ENCODE measurements around the gene GPR149. TPM values are rescaled to one million over a fixed set of nuclear protein-coding genes. Genes with fewer than 3 reads are reported as not detected.
A peak's percentile ranks its signal among the peaks of the same experiment; 100 is the strongest.

GPR149 gene
- total RNA-seq, 2 experiments from 2014 or later, result not detected

- no peak for TF ChIP-seq CTCF (IDR thresholded peaks at IDR 0.05)
- DNase-seq, result no peak
- intact Hi-C loops (cut with micrococcal nuclease), result no loop called here
- peaks cover 15% of the 10 kb centered on the region for H3K27me3 Mint-ChIP-seq
- no peak for ATAC-seq
- H3K27ac Mint-ChIP-seq, result no peak overlapping the region
- no peaks in the 10 kb centered on the region for H3K36me3 Mint-ChIP-seq (ENCODE audit: low read depth)
- H3K9me3 Mint-ChIP-seq, result no peaks in the 10 kb centered on the region
- H3K4me1 Mint-ChIP-seq (ENCODE audit: low read depth), result no peaks in the 10 kb centered on the region
- POLR2A ChIA-PET, result no interaction called here
- CTCF ChIA-PET, result no interaction called here
- no peak overlapping the region for H3K4me3 Mint-ChIP-seq
Observed at GRCh38 chr3:154422694-154423093, 7.3 kb downstream of the GPR149 start.

GRCh38 chr3:154421083-154421482 lies 8.9 kb downstream of the GPR149 start:
- H3K9me3 Mint-ChIP-seq, result peaks cover 2% of the 10 kb centered on the region
- DNase-seq, result peak; percentile 17
- peaks cover 2% of the 10 kb centered on the region for H3K27me3 Mint-ChIP-seq
- intact Hi-C loops (cut with micrococcal nuclease), result no loop called here
- ChIA-PET CTCF (no interaction called here), POLR2A (no interaction called here)
- no peak overlapping the region for H3K4me3 Mint-ChIP-seq
- ATAC-seq, result no peak
- no peak for TF ChIP-seq CTCF (IDR thresholded peaks at IDR 0.05)
- H3K27ac Mint-ChIP-seq, result no peak overlapping the region
- no peaks in the 10 kb centered on the region for H3K36me3 Mint-ChIP-seq (ENCODE audit: low read depth)
- H3K4me1 Mint-ChIP-seq (ENCODE audit: low read depth), result no peaks in the 10 kb centered on the region

- ChIA-PET POLR2A (no interaction called here), CTCF (no interaction called here)
- DNase-seq (no peak), ATAC-seq (no peak)
- intact Hi-C loops (cut with micrococcal nuclease), result no loop called here
- Mint-ChIP-seq H3K27me3 (peaks cover 2% of the 10 kb centered on the region), H3K27ac (no peak overlapping the region), H3K9me3 (no peaks in the 10 kb centered on the region), H3K36me3 (ENCODE audit: low read depth) (no peaks in the 10 kb centered on the region), H3K4me3 (no peak overlapping the region), H3K4me1 (ENCODE audit: low read depth) (no peaks in the 10 kb centered on the region)
- TF ChIP-seq CTCF (IDR thresholded peaks at IDR 0.05), result no peak
Observed at GRCh38 chr3:154398084-154398967, 31.7 kb downstream of the GPR149 start.

- CTCF ChIA-PET, result no interaction called here
- no peak for TF ChIP-seq CTCF (IDR thresholded peaks at IDR 0.05)
- POLR2A ChIA-PET, result no interaction called here
- intact Hi-C loops (cut with micrococcal nuclease), result no loop called here
- no peak overlapping the region for H3K4me3 Mint-ChIP-seq
- no peak overlapping the region for H3K27ac Mint-ChIP-seq
- peaks cover 12% of the 10 kb centered on the region for H3K27me3 Mint-ChIP-seq
- no peaks in the 10 kb centered on the region for H3K36me3 Mint-ChIP-seq (ENCODE audit: low read depth)
- H3K4me1 Mint-ChIP-seq (ENCODE audit: low read depth), result no peaks in the 10 kb centered on the region
- no peaks in the 10 kb centered on the region for H3K9me3 Mint-ChIP-seq
- no peak for DNase-seq
- ATAC-seq, result no peak
Observed at GRCh38 chr3:154389861-154390260, 40.1 kb downstream of the GPR149 start.

- H3K4me3 Mint-ChIP-seq, result no peak overlapping the region
- no peak for TF ChIP-seq CTCF (IDR thresholded peaks at IDR 0.05)
- CTCF ChIA-PET, result no interaction called here
Observed at GRCh38 chr3:154384479-154384878, 45.5 kb downstream of the GPR149 start.

More at GRCh38 chr3:154384479-154384878, 45.5 kb downstream of the GPR149 start:
- Mint-ChIP-seq H3K27ac (no peak overlapping the region), H3K36me3 (ENCODE audit: low read depth) (no peaks in the 10 kb centered on the region), H3K27me3 (peaks cover 12% of the 10 kb centered on the region), H3K4me1 (ENCODE audit: low read depth) (no peaks in the 10 kb centered on the region), H3K9me3 (no peaks in the 10 kb centered on the region)
- POLR2A ChIA-PET, result no interaction called here
- intact Hi-C loops (cut with micrococcal nuclease), result no loop called here
- no peak for ATAC-seq
- no peak for DNase-seq

Data from activated CD8-positive, alpha-beta T cell treated with anti-CD3 and anti-CD28 coated beads for 36 hours (primary cell).